ENCODE results near the gene MGMT.

GRCh38 chr10:129759214-129760002 lies 292.4 kb downstream of the MGMT start:
- TF ChIP-seq ZNF274 (IDR thresholded peaks at IDR 0.05; ENCODE audit: low read depth, low read length) (no peak), SUZ12 (IDR thresholded peaks at IDR 0.05; ENCODE audit: extremely low read depth, insufficient read depth, insufficient read length) (no peak)
